CD4-positive, alpha-beta T cell (primary cell): Measurements from ENCODE around the gene MMAA. TPM values are rescaled to one million over a fixed set of nuclear protein-coding genes. Genes with fewer than 3 reads are reported as not detected.

ENCODE experiments used
- ATAC-seq: fragments of 200-7000 bp; cut with Tn5 transposase; one replicate; pipeline ENCODE4 v1.10.0; 2022; ENCODE audit warnings: mild to moderate bottlenecking; ENCODE audit not compliant: poor library complexity
- CTCF ChIA-PET: fragments of 350-600 bp; sonication (Branson Sonifier 250); formaldehyde crosslinking; loops from one replicate; lab custom pipeline; 2021; ENCODE audit warnings: antibody characterized with exemption, inconsistent platforms; lab: Charles Lee
- POLR2A ChIA-PET: fragments of 350-600 bp; sonication (Branson Sonifier 250); formaldehyde crosslinking; loops from one replicate; lab custom pipeline; 2021; ENCODE audit warnings: antibody characterized with exemption, inconsistent platforms; lab: Charles Lee
- DNase-seq, 14 experiments: peaks; one replicate each; pipeline ENCODE4 v3.0.0-alpha.2; 2013 to 2020; ENCODE audit warnings: mixed read lengths in 2 of 14
- H3K27ac ChIP-seq, 2 donors: one replicate each; pipeline versions ENCODE4 v1.5.1 to v1.7.0; 2013; ENCODE audit warnings: low read length in 2 of 2, low read depth in 1 of 2, mild to moderate bottlenecking in 1 of 2
- H3K27me3 ChIP-seq, 2 experiments: 1 replicate in 1 of 2; 2 replicates in 1 of 2; pipeline versions ENCODE4 v1.6.1 to v1.7.0; 2013; ENCODE audit warnings: low read length in 2 of 2, control low read depth in 1 of 2, mild to moderate bottlenecking in 1 of 2, moderate library complexity in 1 of 2; ENCODE audit not compliant: insufficient read depth in 2 of 2, control insufficient read depth in 1 of 2
- H3K36me3 ChIP-seq: one replicate; pipeline ENCODE4 v1.6.1; 2013; ENCODE audit warnings: low read length, control low read depth; ENCODE audit not compliant: insufficient read depth
- H3K4me1 ChIP-seq: one replicate; pipeline ENCODE4 v1.6.1; 2013; ENCODE audit warnings: low read length, control low read depth; ENCODE audit not compliant: insufficient read depth
- H3K4me3 ChIP-seq: one replicate; pipeline ENCODE4 v1.5.1; 2013; ENCODE audit warnings: mild to moderate bottlenecking, low read length, moderate library complexity
- H3K9me3 ChIP-seq, 2 experiments: 1 replicate in 1 of 2; 2 replicates in 1 of 2; pipeline versions ENCODE4 v1.6.1 to v1.7.0; 2013; ENCODE audit warnings: low read length in 2 of 2, mild to moderate bottlenecking in 2 of 2, control low read depth in 1 of 2, moderate library complexity in 1 of 2; ENCODE audit not compliant: control insufficient read depth in 1 of 2, insufficient read depth in 1 of 2
- H3K27ac Mint-ChIP-seq: one replicate; pipeline ENCODE4 v1.8.0; 2020; ENCODE audit warnings: mixed read lengths
- H3K27me3 Mint-ChIP-seq: one replicate; pipeline ENCODE4 v1.8.0; 2021; ENCODE audit warnings: mixed read lengths
- H3K36me3 Mint-ChIP-seq: one replicate; pipeline ENCODE4 v1.8.0; 2021; ENCODE audit warnings: low read depth, mixed read lengths
- H3K4me1 Mint-ChIP-seq: one replicate; pipeline ENCODE4 v1.8.0; 2021; ENCODE audit warnings: low read depth, mixed read lengths
- H3K4me3 Mint-ChIP-seq: one replicate; pipeline ENCODE4 v1.8.0; 2020; ENCODE audit warnings: mild to moderate bottlenecking, mixed read lengths
- H3K9me3 Mint-ChIP-seq: one replicate; pipeline ENCODE4 v1.8.0; 2020; ENCODE audit warnings: mixed read lengths
- CTCF ChIP-seq: fragments of 200-600 bp; IDR thresholded peaks from one replicate; pipeline ENCODE4 v1.8.0; 2022; ENCODE audit warnings: antibody characterized with exemption, mild to moderate bottlenecking
- intact Hi-C, 2 experiments: fragments of 100-400 bp; cut with DNase I in 1 of 2; cut with micrococcal nuclease in 1 of 2; formaldehyde crosslinking; loops; one replicate each; pipeline versions ENCODE4 v1.15.1 to v1.9.0; 2023 to 2025; cut with DNase I, micrococcal nuclease
- total RNA-seq, 174 experiments: library from RNA in 2 of 174; stranded (reverse) in 2 of 174; gene quantifications; one replicate each; pipeline ENCODE4 v1.2.3 and lab custom pipeline; 2021 to 2026

Gene MMAA
- total RNA-seq, 2 experiments from 2014 or later: 7.0 to 7.2 TPM

- H3K36me3 Mint-ChIP-seq: peaks cover 6% of the 10 kb centered on the region
- ATAC-seq (no peak), DNase-seq (no peak)
- H3K36me3 ChIP-seq: no peaks in the 10 kb centered on the region
- H3K4me1 ChIP-seq: no peaks in the 10 kb centered on the region
- ChIA-PET CTCF (no interaction called here), POLR2A (no interaction called here)
- H3K27ac Mint-ChIP-seq: no peak overlapping the region
- no peak overlapping the region for H3K4me3 ChIP-seq
- H3K27ac ChIP-seq: no peak overlapping the region
- intact Hi-C loops: no loop called here
- H3K27me3 Mint-ChIP-seq: no peaks in the 10 kb centered on the region
- peaks cover 0 to 7% of the 10 kb centered on the region in 2 experiments for H3K9me3 ChIP-seq
- peaks cover 9% of the 10 kb centered on the region for H3K9me3 Mint-ChIP-seq
- H3K27me3 ChIP-seq: peaks cover 0 to 4% of the 10 kb centered on the region in 2 experiments
- no peak for TF ChIP-seq CTCF
- H3K4me3 Mint-ChIP-seq: no peak overlapping the region
- H3K4me1 Mint-ChIP-seq: peaks cover 5% of the 10 kb centered on the region
Measured at GRCh38 chr4:145670422-145670821, 51.2 kb downstream of the MMAA start.

GRCh38 chr4:145679520-145679919 lies 60.3 kb downstream of the MMAA start:
- H3K36me3 ChIP-seq: no peaks in the 10 kb centered on the region
- no peak for ATAC-seq
- intact Hi-C loops: no loop called here
- Mint-ChIP-seq H3K9me3 (peaks cover 7% of the 10 kb centered on the region), H3K27ac (no peak overlapping the region), H3K4me1 (no peaks in the 10 kb centered on the region), H3K36me3 (no peaks in the 10 kb centered on the region), H3K27me3 (peaks cover 18% of the 10 kb centered on the region), H3K4me3 (no peak overlapping the region)
- ChIA-PET POLR2A (no interaction called here), CTCF (no interaction called here)
- no peak overlapping the region for H3K27ac ChIP-seq
- no peak for TF ChIP-seq CTCF
- H3K4me3 ChIP-seq: no peak overlapping the region
- no peaks in the 10 kb centered on the region for H3K9me3 ChIP-seq
- peaks cover 7 to 10% of the 10 kb centered on the region in 2 experiments for H3K27me3 ChIP-seq
- no peaks in the 10 kb centered on the region for H3K4me1 ChIP-seq
- no peak for DNase-seq

- Histone ChIP-seq H3K9me3 (no peaks in the 10 kb centered on the region), H3K36me3 (no peaks in the 10 kb centered on the region), H3K27ac (no peak within 1 kb of the TSS), H3K27me3 (peaks cover 7 to 10% of the 10 kb centered on the region in 2 experiments), H3K4me3 (no peak within 1 kb of the TSS), H3K4me1 (no peaks in the 10 kb centered on the region)
- Mint-ChIP-seq H3K9me3 (peaks cover 7% of the 10 kb centered on the region), H3K27ac (no peak within 1 kb of the TSS), H3K27me3 (peaks cover 18% of the 10 kb centered on the region), H3K4me3 (no peak within 1 kb of the TSS), H3K4me1 (no peaks in the 10 kb centered on the region), H3K36me3 (no peaks in the 10 kb centered on the region)
- POLR2A ChIA-PET: no interaction called here
- intact Hi-C loops: no loop called here
- TF ChIP-seq CTCF: no peak
- no peak for DNase-seq
- CTCF ChIA-PET: no interaction called here
- no peak for ATAC-seq
Measured at GRCh38 chr4:145679991-145680455, 60.8 kb downstream of the MMAA start, which contains the start of gene C4orf51. C4orf51 (plus strand) TSS chr4:145680146; CDS start chr4:145680204, 58 bp downstream.
